ENCODE results near the gene SMYD5. TPM values are rescaled to one million over a fixed set of nuclear protein-coding genes. Genes with fewer than 3 reads are reported as not detected.
A peak's percentile ranks its signal among the peaks of the same experiment; 100 is the strongest.

SMYD5 gene
- total RNA-seq, 1 experiment from 2014 or later = 35.6 TPM

DNA sequence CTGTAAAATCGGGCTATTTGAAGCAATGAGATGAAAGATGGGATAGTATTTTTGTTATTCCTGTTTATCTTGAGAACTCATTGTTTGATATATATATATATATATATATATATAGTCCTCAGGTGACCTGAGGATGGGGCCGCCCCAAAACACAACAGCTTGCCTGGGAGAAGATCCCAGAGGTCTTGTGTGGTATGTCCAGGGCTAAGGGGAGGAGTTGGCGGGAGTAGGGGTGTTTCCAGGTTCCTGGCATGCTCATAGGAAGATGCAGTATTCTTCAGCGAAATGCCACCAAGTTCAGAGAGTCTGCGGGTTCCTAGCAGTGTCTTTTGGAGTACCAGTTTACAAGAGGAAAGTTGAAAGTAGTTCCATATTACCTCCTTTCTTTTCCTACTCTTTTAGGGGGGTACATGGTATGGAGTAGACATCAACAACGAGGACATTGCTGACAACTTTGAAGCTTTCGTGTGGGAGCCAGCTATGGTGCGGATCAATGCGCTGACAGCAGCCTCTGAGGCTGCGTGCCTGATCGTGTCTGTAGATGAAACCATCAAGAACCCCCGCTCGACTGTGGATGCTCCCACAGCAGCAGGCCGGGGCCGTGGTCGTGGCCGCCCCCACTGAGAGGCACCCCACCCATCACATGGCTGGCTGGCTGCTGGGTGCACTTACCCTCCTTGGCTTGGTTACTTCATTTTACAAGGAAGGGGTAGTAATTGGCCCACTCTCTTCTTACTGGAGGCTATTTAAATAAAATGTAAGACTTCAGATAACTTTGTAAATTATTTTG, 38.4 kb downstream of the SMYD5 start:
- no peak overlapping the region for H3K4me2 ChIP-seq (ENCODE audit: low read depth, low read length, poor library complexity, severe bottlenecking)
- no peaks in the 10 kb centered on the region for H3K9me2 ChIP-seq (replicated peaks; ENCODE audit: insufficient read depth, low read length)
- H3K4me3 ChIP-seq (ENCODE audit: low read length) = no peak overlapping the region
- peaks cover 62% of the 10 kb centered on the region for H3K36me3 ChIP-seq (ENCODE audit: insufficient read depth, low read length)
- no peaks in the 10 kb centered on the region for H3K79me2 ChIP-seq (ENCODE audit: low read length)
- H4K20me1 ChIP-seq (ENCODE audit: insufficient read depth, low read depth, low read length) = peaks cover 35% of the 10 kb centered on the region
- H3K9me3 ChIP-seq (ENCODE audit: low read length) = no peaks in the 10 kb centered on the region
- no peaks in the 10 kb centered on the region for H3K4me1 ChIP-seq (ENCODE audit: low read length)
- H3K27ac ChIP-seq (ENCODE audit: low read length) = no peak overlapping the region
- no peak overlapping the region for H3K9ac ChIP-seq (ENCODE audit: low read length)
- DNase-seq = peak; percentile 41
- no peaks in the 10 kb centered on the region for H3K27me3 ChIP-seq (ENCODE audit: low read length)
- no peak overlapping the region for H2AFZ ChIP-seq (ENCODE audit: low read length)

DNA sequence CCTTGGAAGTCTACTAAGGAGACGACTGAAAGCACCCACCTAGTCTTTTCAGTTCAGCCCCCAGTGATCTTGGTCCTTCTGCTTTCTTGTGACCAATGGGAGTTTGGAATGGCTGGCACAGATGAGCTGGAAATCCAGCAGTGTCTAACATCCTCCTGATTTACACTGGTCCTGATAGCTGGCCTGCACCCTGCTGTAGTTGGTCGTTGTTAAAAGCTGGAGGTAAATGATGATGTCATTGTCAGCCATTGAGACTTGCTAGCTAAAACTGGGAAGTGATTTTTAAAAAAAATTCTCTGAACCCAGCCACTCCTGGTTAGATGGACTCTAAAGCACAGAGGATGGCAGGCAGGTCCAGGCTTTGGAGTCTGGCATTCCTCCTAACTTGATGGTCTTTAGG, 39.4 kb downstream of the SMYD5 start:
- peak; percentile 61 for DNase-seq
- H2AFZ ChIP-seq (ENCODE audit: low read length) = no peak overlapping the region
- H4K20me1 ChIP-seq (ENCODE audit: insufficient read depth, low read depth, low read length) = peaks cover 32% of the 10 kb centered on the region; the same call in 1 of the 2 replicates
- H3K9ac ChIP-seq (ENCODE audit: low read length) = no peak overlapping the region
- no peaks in the 10 kb centered on the region for H3K27me3 ChIP-seq (ENCODE audit: low read length)
- no peak overlapping the region for H3K4me2 ChIP-seq (ENCODE audit: low read depth, low read length, poor library complexity, severe bottlenecking)
- no peaks in the 10 kb centered on the region for H3K79me2 ChIP-seq (ENCODE audit: low read length)
- H3K36me3 ChIP-seq (ENCODE audit: insufficient read depth, low read length) = peaks cover 55% of the 10 kb centered on the region
- no peak overlapping the region for H3K4me3 ChIP-seq (ENCODE audit: low read length)
- no peaks in the 10 kb centered on the region for H3K9me2 ChIP-seq (replicated peaks; ENCODE audit: insufficient read depth, low read length)
- H3K27ac ChIP-seq (ENCODE audit: low read length) = no peak overlapping the region
- H3K4me1 ChIP-seq (ENCODE audit: low read length) = no peaks in the 10 kb centered on the region
- no peaks in the 10 kb centered on the region for H3K9me3 ChIP-seq (ENCODE audit: low read length)

DNA sequence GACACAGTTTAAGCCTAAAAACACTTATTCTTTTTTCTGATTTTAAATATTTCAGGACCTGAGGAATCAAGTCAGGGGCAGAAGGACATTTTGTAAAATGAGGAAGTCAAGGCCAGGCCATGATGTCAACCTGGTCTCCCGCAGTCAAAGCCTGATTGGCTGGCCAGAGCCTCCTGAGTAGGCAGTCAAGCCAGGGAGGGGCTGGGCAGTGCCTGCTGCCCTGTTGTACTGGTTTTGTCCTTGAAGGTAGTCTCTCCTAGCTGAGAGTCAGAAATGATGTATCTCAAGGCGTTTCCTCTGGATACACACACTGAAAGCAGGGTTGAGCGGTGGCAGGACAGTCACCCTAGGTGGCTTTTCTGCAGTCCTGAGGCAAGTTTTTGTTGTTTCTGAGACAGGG, 39.9 kb downstream of the SMYD5 start:
- Histone ChIP-seq H3K79me2 (ENCODE audit: low read length) (no peaks in the 10 kb centered on the region), H2AFZ (ENCODE audit: low read length) (no peak overlapping the region), H3K9me2 (replicated peaks; ENCODE audit: insufficient read depth, low read length) (no peaks in the 10 kb centered on the region), H3K4me1 (ENCODE audit: low read length) (no peaks in the 10 kb centered on the region), H3K9me3 (ENCODE audit: low read length) (no peaks in the 10 kb centered on the region), H3K4me2 (ENCODE audit: low read depth, low read length, poor library complexity, severe bottlenecking) (no peak overlapping the region), H3K4me3 (ENCODE audit: low read length) (no peak overlapping the region), H4K20me1 (ENCODE audit: insufficient read depth, low read depth, low read length) (peaks cover 31% of the 10 kb centered on the region; the same call in 1 of the 2 replicates), H3K9ac (ENCODE audit: low read length) (no peak overlapping the region), H3K27me3 (ENCODE audit: low read length) (no peaks in the 10 kb centered on the region), H3K36me3 (ENCODE audit: insufficient read depth, low read length) (peaks cover 50% of the 10 kb centered on the region), H3K27ac (ENCODE audit: low read length) (no peak overlapping the region)
- DNase-seq = peak; percentile 74

DNA sequence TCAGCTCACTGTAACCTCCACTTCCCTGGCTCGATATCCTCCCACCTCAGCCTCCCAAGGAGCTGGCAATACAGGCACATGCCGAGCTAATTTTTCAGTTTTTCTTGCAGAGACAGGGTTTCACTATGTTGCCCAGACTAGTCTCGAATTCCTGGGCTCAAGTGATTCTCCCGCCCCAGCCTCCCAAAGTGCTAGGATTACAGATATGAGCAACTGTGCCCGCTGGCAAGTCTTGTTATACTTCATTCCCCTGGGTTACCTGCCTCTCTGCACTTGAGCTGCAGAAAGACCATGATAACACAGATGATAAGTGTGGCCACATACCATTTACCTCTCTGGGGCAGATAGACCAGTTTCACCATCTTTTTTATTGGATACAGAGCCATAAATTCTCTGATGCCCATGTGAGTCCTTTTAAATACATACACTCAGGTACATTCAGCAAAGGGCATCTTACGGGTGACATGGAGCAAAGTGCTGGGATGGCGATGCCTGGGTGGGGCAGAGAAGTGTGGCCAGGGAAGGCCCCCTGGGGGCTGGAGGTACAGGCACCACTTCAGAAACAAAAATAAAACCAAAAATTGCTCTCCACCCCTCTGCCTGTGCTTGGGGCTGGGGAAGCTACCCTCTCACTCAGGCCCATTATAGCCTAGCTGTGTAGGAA, 40.4 kb downstream of the SMYD5 start:
- Histone ChIP-seq H3K4me1 (ENCODE audit: low read length) (no peaks in the 10 kb centered on the region), H3K79me2 (ENCODE audit: low read length) (no peaks in the 10 kb centered on the region), H3K4me3 (ENCODE audit: low read length) (no peak overlapping the region), H3K9me2 (replicated peaks; ENCODE audit: insufficient read depth, low read length) (no peaks in the 10 kb centered on the region), H3K27ac (ENCODE audit: low read length) (no peak overlapping the region), H3K9me3 (ENCODE audit: low read length) (no peaks in the 10 kb centered on the region), H3K36me3 (ENCODE audit: insufficient read depth, low read length) (peaks cover 46% of the 10 kb centered on the region), H3K27me3 (ENCODE audit: low read length) (no peaks in the 10 kb centered on the region), H3K4me2 (ENCODE audit: low read depth, low read length, poor library complexity, severe bottlenecking) (no peak overlapping the region), H4K20me1 (ENCODE audit: insufficient read depth, low read depth, low read length) (peaks cover 25% of the 10 kb centered on the region; the same call in 1 of the 2 replicates), H2AFZ (ENCODE audit: low read length) (no peak overlapping the region), H3K9ac (ENCODE audit: low read length) (no peak overlapping the region)
- no peak for DNase-seq

DNA sequence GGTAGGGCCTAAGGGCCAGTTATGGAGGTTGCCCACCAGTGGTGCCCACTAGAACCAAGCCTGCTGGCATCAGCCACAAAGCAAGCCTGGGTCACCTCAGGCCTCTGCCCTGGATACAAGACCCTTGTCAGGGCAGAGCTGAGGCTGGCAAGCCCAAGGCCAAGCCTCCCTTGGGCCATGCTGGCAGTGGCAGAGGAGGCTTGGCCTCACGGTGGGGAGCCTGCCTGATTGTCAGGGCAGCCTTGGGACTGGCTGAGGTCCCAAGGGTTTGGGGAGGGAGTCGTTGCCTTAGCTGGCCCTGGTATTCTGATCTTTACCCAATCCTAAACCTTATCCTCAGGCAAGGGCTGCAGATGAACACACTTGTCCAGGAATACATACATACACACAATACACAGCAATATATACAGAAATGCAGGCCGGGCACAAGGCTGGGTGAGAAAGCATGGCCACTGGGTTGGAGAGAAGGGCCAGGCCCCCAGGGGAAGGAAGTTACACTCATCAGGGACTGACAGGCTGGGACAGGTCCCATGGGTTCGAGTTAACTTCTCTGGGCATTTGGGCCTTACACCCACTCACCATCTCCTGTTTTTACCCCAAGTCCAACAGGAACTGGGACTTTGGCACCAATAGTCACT, 41.1 kb downstream of the SMYD5 start:
- Histone ChIP-seq H3K9ac (ENCODE audit: low read length) (no peak overlapping the region), H3K79me2 (ENCODE audit: low read length) (no peaks in the 10 kb centered on the region), H3K36me3 (ENCODE audit: insufficient read depth, low read length) (peaks cover 46% of the 10 kb centered on the region), H3K4me3 (ENCODE audit: low read length) (no peak overlapping the region), H3K27me3 (ENCODE audit: low read length) (no peaks in the 10 kb centered on the region), H3K27ac (ENCODE audit: low read length) (no peak overlapping the region), H3K9me3 (ENCODE audit: low read length) (no peaks in the 10 kb centered on the region), H3K4me1 (ENCODE audit: low read length) (no peaks in the 10 kb centered on the region), H2AFZ (ENCODE audit: low read length) (no peak overlapping the region), H3K9me2 (replicated peaks; ENCODE audit: insufficient read depth, low read length) (no peaks in the 10 kb centered on the region), H4K20me1 (ENCODE audit: insufficient read depth, low read depth, low read length) (peaks cover 19% of the 10 kb centered on the region; the same call in 1 of the 2 replicates), H3K4me2 (ENCODE audit: low read depth, low read length, poor library complexity, severe bottlenecking) (no peak overlapping the region)
- DNase-seq = peak; percentile 61

DNA sequence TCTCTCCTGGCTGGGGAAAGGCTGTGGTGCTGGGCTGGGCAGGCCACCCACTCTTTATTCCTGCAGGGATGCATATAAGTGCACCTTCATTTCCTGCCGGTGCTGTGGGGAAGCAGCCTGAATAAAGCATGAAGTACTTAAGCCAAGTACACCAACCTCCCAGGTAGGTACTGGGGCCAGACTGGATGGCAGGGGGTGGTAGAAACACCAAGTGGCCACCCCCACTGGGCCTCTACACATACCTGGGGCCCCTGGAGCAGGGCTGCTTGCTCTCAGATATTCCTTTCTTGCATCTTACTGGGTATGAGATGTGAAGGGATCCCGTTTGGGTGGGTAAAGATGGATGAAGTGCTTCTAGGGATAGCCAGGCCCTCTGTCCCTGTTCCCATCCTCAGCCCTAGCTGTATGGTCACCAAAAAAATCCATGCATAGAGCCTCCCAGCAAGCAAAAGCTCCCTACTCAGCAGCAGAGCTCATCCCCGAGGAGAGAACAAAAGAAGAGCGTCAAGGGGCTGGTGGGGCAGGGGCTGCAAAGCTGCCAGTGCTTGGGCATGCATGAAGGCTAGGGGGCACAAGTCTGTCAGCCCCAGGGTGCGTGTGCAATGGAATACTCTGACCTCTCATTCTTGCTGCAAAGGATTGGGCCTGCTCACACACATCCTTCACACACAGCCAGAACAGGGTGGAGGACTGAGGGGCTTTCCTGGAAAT, 42.0 kb downstream of the SMYD5 start:
- Histone ChIP-seq H3K9me3 (ENCODE audit: low read length) (no peaks in the 10 kb centered on the region), H2AFZ (ENCODE audit: low read length) (no peak overlapping the region), H3K27ac (ENCODE audit: low read length) (no peak overlapping the region), H3K9ac (ENCODE audit: low read length) (no peak overlapping the region), H3K9me2 (replicated peaks; ENCODE audit: insufficient read depth, low read length) (no peaks in the 10 kb centered on the region), H3K4me3 (ENCODE audit: low read length) (no peak overlapping the region), H3K36me3 (ENCODE audit: insufficient read depth, low read length) (peaks cover 37% of the 10 kb centered on the region), H3K79me2 (ENCODE audit: low read length) (no peaks in the 10 kb centered on the region), H3K4me2 (ENCODE audit: low read depth, low read length, poor library complexity, severe bottlenecking) (no peak overlapping the region), H4K20me1 (ENCODE audit: insufficient read depth, low read depth, low read length) (peaks cover 17% of the 10 kb centered on the region; the same call in 1 of the 2 replicates), H3K4me1 (ENCODE audit: low read length) (no peaks in the 10 kb centered on the region), H3K27me3 (ENCODE audit: low read length) (no peaks in the 10 kb centered on the region)
- peak; percentile 42 for DNase-seq

DNA sequence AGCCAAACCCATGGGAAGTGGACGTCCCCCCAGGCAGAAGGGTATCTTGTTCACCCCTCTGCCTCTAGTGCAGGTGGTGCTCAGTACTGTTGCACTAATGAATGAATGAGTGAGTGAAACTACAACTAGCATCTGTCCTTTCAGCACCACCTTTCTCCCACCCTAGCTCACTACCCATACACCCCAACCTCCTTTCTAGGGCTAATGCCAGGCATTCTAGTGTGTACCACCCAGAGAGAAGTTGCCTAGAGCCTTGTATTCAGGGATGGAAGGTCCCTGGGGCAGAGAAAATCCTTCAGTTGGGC, 42.5 kb downstream of the SMYD5 start:
- Histone ChIP-seq H3K9me3 (ENCODE audit: low read length) (no peaks in the 10 kb centered on the region), H3K27me3 (ENCODE audit: low read length) (no peaks in the 10 kb centered on the region), H3K4me3 (ENCODE audit: low read length) (no peak overlapping the region), H3K27ac (ENCODE audit: low read length) (no peak overlapping the region), H4K20me1 (ENCODE audit: insufficient read depth, low read depth, low read length) (peaks cover 17% of the 10 kb centered on the region; the same call in 1 of the 2 replicates), H3K79me2 (ENCODE audit: low read length) (no peaks in the 10 kb centered on the region), H3K4me1 (ENCODE audit: low read length) (no peaks in the 10 kb centered on the region), H2AFZ (ENCODE audit: low read length) (no peak overlapping the region), H3K9me2 (replicated peaks; ENCODE audit: insufficient read depth, low read length) (no peaks in the 10 kb centered on the region), H3K4me2 (ENCODE audit: low read depth, low read length, poor library complexity, severe bottlenecking) (no peak overlapping the region), H3K9ac (ENCODE audit: low read length) (no peak overlapping the region), H3K36me3 (ENCODE audit: insufficient read depth, low read length) (peaks cover 37% of the 10 kb centered on the region)
- peak; percentile 60 for DNase-seq

DNA sequence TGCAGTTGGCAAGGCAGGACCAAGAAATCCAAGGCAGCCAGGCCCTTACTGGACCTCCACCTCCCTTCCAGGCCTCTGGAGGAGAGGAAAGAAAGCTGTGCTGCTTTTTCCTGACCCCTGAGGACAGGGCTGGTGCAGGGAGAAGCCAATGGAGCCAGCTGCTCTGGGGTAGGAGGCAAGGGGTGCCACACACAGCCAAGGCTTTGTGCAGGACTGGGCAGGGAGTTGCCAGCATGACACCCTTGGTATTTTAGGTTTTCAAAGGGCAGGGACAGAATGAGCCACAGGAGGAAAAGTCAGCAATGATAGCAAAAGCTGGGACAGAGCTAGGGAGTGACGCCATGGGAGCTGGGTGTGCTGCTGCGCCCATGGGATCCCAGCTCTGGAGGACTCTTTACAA, 43.0 kb downstream of the SMYD5 start:
- H3K79me2 ChIP-seq (ENCODE audit: low read length) = no peaks in the 10 kb centered on the region
- H2AFZ ChIP-seq (ENCODE audit: low read length) = no peak overlapping the region
- no peaks in the 10 kb centered on the region for H3K9me3 ChIP-seq (ENCODE audit: low read length)
- no peak overlapping the region for H3K4me2 ChIP-seq (ENCODE audit: low read depth, low read length, poor library complexity, severe bottlenecking)
- peak; percentile 41 for DNase-seq
- peaks cover 17% of the 10 kb centered on the region; the same call in 1 of the 2 replicates for H4K20me1 ChIP-seq (ENCODE audit: insufficient read depth, low read depth, low read length)
- H3K27me3 ChIP-seq (ENCODE audit: low read length) = no peaks in the 10 kb centered on the region
- H3K9me2 ChIP-seq (replicated peaks; ENCODE audit: insufficient read depth, low read length) = no peaks in the 10 kb centered on the region
- no peak overlapping the region for H3K27ac ChIP-seq (ENCODE audit: low read length)
- peaks cover 37% of the 10 kb centered on the region for H3K36me3 ChIP-seq (ENCODE audit: insufficient read depth, low read length)
- H3K4me3 ChIP-seq (ENCODE audit: low read length) = no peak overlapping the region
- no peak overlapping the region for H3K9ac ChIP-seq (ENCODE audit: low read length)
- no peaks in the 10 kb centered on the region for H3K4me1 ChIP-seq (ENCODE audit: low read length)

Data from Karpas-422 (cell line).